Ovary (tissue), 3 donors: Measurements from ENCODE around the gene TLR9.

Experiments used
- CTCF ChIP-seq, 3 donors: fragments of 450-650 bp in 2 of 3; fragments of 200-600 bp in 1 of 3; IDR thresholded peaks; one replicate each; pipeline versions ENCODE4 v1.5.1 to v1.8.0; 2016 to 2022; ENCODE audit warnings: antibody characterized with exemption in 3 of 3, mild to moderate bottlenecking in 1 of 3
- EP300 ChIP-seq: sonication (generic); formaldehyde crosslinking; IDR thresholded peaks from one replicate; pipeline ENCODE4 v1.6.1; 2017; ENCODE audit warnings: antibody characterized with exemption
- POLR2A ChIP-seq: fragments of 450-650 bp; IDR thresholded peaks from one replicate; pipeline ENCODE4 v1.6.1; 2017; ENCODE audit warnings: antibody characterized with exemption, mild to moderate bottlenecking, moderate library complexity
- donor health status: DM: no; HTN: no; CAD: no.

- TF ChIP-seq CTCF (IDR thresholded peaks at IDR 0.05): no peak
- no peak for TF ChIP-seq EP300
- no peak for TF ChIP-seq POLR2A
Measured at GRCh38 chr3:52191663-52192062, 33.8 kb downstream of the TLR9 start.
